HG02884 (cell line): Measurements from ENCODE around the gene ARHGAP6.
"Not testable (repeated sequence)": the region's sequence is repeated elsewhere in the genome, so short reads cannot be mapped to it uniquely, and the experiment has no call there.

Experiments
- ATAC-seq: cut with Tn5 transposase; IDR thresholded peaks from one replicate; pipeline ENCODE4 v1.9.1; 2021; ENCODE audit warnings: mild to moderate bottlenecking, moderate library complexity; ENCODE audit not compliant: unreplicated experiment

Gene ARHGAP6

GRCh38 chrX:11129534-11130105, 536.1 kb downstream of the ARHGAP6 start:
- ATAC-seq = no peak

GRCh38 chrX:11125060-11125459, 540.7 kb downstream of the ARHGAP6 start:
- no peak for ATAC-seq

- no peak for ATAC-seq
Measured at GRCh38 chrX:11124112-11124511, 541.6 kb downstream of the ARHGAP6 start.

GRCh38 chrX:11123087-11123486, 542.6 kb downstream of the ARHGAP6 start:
- ATAC-seq = not testable (repeated sequence)

- ATAC-seq = no peak
Measured at GRCh38 chrX:11119313-11119943, 546.3 kb downstream of the ARHGAP6 start.

- ATAC-seq = no peak
Measured at GRCh38 chrX:11117745-11118144, 548.0 kb downstream of the ARHGAP6 start.

GRCh38 chrX:11113731-11114130, 552.0 kb downstream of the ARHGAP6 start:
- ATAC-seq = no peak

GRCh38 chrX:11111947-11112346, 553.8 kb downstream of the ARHGAP6 start:
- ATAC-seq = no peak

- peak; percentile 89 for ATAC-seq
Measured at GRCh38 chrX:11111037-11111851, 554.5 kb downstream of the ARHGAP6 start, which contains the start of gene HCCS. HCCS (plus strand) TSS chrX:11111332; CDS start chrX:11112061, 729 bp downstream.

- ATAC-seq = no peak
Measured at GRCh38 chrX:11109968-11110367, 555.8 kb downstream of the ARHGAP6 start.

- no peak for ATAC-seq
Measured at GRCh38 chrX:11108253-11108941, 557.3 kb downstream of the ARHGAP6 start.

- no peak for ATAC-seq
Measured at GRCh38 chrX:11105080-11105479, 560.6 kb downstream of the ARHGAP6 start.

- ATAC-seq = no peak
Measured at GRCh38 chrX:11103751-11104150, 562.0 kb downstream of the ARHGAP6 start.

- ATAC-seq = peak; percentile 70
Measured at GRCh38 chrX:11103006-11103405, 562.7 kb downstream of the ARHGAP6 start.

GRCh38 chrX:11100281-11101035, 565.3 kb downstream of the ARHGAP6 start:
- no peak for ATAC-seq

GRCh38 chrX:11099465-11099864, 566.3 kb downstream of the ARHGAP6 start:
- no peak for ATAC-seq

GRCh38 chrX:11097933-11098332, 567.8 kb downstream of the ARHGAP6 start:
- ATAC-seq = no peak

- no peak for ATAC-seq
Measured at GRCh38 chrX:11089802-11090201, 575.9 kb downstream of the ARHGAP6 start.
